ENCODE results near the gene ST3GAL4.
"Not testable (repeated sequence)": the region's sequence is repeated elsewhere in the genome, so short reads cannot be mapped to it uniquely, and the experiment has no call there.

DNA sequence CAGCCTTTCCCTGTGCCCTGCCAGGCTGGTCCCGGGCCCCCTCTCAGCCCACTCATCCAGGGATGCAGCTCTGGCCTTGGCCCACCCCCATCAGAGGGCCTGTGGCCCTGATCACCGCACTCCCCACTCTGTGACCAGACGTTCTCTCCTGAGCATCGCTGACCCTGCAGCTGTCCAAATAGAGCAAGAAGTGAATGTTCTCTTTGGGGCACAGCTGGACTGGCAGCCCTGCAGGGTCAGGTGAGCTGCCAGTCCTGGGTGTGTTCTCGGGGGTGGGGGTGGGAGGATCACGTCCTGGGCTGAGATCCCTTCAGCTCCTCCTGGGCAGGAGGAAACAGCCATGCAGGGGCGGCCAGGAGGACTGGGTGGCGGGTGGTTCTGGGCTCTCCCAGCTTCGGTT, 9.2 kb downstream of the ST3GAL4 start:
- TF ChIP-seq NR2F1 (conservative IDR thresholded peaks at IDR 0.05); CEBPB (IDR thresholded peaks at IDR 0.05; ENCODE audit: borderline replicate concordance in 1 of 2, low read depth in 2 of 2, low read length in 2 of 2): not testable (repeated sequence)

All from GM12878 (cell line).